Mammary epithelial cell (primary cell): Measurements from ENCODE around the gene CFL2.

Experiments
- CTCF ChIP-seq, 2 donors: IDR thresholded peaks in 1 of 2; conservative IDR thresholded peaks in 1 of 2; 2 replicates each; pipeline ENCODE4 v1.5.1; 2011 to 2012; ENCODE audit warnings: inconsistent platforms in 2 of 2, low read length in 2 of 2, mild to moderate bottlenecking in 2 of 2, control low read depth in 1 of 2, low read depth in 1 of 2; ENCODE audit not compliant: insufficient read depth in 1 of 2; ENCODE audit errors: extremely low read depth in 1 of 2
- EZH2 ChIP-seq: IDR thresholded peaks from 2 replicates; pipeline ENCODE4 v1.6.1; 2012; ENCODE audit warnings: low read length, inconsistent platforms, borderline replicate concordance

GRCh38 chr14:34750233-34750632 lies 35.8 kb upstream of the CFL2 start:
- no peak for TF ChIP-seq CTCF (conservative IDR thresholded peaks at IDR 0.05 in 1 of 2, IDR thresholded peaks at IDR 0.05 in 1 of 2; ENCODE audit: extremely low read depth in 1 of 2, insufficient read depth in 1 of 2, low read depth in 1 of 2, low read length in 2 of 2)
- no peak for TF ChIP-seq EZH2
